NCI-H446 (cell line): ENCODE results near the gene TCF4.

ENCODE experiments used
- DNase-seq, 2 experiments: peaks; one replicate each; lab custom pipeline; 2025; lab: John Stamatoyannopoulos, UW

The TCF4 gene

DNA sequence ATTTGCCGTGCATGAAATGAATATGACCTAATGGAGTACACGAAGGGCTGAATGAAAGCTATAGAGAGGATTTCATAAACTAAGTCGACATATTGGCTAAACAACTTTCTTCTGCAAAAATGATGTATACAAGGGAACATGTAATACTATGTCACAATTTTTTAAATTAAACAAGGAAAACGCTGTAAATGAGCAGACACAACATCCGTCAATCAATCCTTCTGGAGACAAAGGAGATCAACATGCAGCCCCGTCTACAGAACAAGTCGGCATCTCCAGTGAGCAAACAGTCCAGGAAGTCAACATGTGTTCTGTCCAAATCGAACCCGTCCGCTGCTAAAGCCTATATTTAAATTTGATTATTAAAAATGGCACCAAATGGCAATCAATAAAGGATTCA is 180.8 kb downstream of the TCF4 start:
- peak; percentile 50 to 59 for DNase-seq

DNA sequence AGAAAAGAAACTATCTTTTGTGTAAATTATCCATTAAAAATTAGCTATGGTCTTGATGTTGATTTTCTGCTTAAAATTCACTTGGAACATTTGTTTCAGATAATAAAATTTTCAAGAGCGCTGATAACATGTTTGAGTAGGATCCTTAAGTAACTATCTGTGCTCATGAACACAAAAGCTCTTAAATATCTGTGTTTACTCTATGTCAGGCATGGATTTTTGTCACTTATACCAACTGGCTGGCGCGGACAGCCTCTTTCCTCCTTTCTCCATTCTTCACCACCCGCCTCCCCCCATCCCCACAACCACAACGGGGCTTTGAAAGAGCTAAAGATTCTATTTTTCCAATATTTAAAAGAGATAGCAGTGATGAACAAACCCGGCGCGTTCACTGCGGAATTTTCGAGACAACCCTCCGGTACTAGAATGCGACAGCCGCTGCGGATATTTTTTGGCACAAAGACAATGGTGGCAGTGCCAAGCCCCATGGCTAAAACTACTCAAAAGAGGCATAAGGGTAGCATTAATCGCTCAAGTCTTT is 181.5 kb downstream of the TCF4 start:
- DNase-seq = peak; percentile 86 to 88

DNA sequence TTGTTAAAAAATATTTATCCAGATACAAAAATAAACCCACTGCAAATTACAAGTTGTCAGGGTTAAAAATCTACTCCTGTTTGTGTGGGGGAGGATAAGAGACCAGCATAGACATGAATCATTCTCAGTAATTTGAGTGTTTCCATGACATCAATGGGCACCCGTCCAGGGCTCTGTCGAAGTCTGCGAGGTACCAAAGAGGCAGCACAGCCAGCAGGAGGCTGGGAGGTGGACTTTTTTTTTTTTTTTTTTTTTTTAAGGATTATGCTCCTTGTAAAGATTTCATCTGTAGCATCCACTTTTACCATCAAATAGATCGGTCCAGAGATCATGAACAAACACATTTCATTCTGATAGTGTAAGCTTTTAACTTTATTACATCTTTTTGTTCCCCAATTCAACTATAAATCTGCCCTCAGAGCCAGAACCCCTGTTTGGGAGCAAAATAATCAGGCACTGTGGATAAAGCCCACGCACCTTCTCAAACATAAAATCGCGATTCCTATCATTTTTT is 182.0 kb downstream of the TCF4 start:
- peak; percentile 89 to 94 for DNase-seq

DNA sequence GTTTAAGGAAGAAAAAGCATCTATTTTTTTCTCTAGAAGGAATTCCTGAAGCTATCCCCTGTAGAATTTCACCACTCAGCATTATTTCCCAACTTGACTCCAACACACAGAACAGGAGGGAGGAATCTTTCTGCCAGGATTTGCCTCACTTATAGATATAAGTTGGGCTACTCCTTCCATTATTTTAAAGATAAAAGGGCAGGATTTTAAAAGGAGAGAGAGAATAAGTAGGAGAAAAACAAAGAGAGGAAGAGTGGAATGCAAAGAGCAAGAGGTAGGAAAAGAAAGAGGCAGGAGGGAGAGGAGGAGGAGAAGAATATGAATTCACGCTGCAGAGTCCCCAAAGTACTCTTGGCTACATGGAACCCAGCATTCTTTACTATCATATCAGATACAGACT is 182.5 kb downstream of the TCF4 start:
- DNase-seq = no peak

DNA sequence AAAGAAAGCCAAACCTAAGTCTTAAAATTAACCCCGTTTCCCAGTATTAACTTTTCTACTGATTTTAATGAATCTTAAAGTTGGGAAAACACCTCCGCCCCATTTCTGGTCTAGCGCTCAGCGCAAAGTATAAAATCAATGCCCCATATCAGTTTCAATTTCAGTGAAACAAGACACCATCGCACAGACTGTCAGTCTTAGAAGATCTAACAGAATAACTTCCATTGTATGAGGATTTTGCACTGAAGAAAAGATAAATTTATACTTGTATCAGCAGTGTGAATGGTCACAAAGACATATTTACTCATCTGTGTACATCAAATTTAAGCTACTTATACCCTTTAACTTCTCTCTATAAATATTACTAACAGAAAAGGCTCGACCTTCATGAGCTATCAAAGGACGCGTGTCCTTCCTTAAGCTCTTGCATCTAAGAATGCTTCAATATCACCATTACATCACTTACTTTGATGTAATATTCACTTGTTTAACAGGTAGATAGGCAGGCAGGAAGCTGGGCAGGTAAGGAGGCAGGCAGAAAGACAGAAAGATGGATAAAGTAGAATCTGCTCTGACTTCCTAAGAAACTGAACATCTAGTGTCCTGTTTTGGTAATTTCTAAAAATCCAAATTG is 183.0 kb downstream of the TCF4 start:
- no peak for DNase-seq

DNA sequence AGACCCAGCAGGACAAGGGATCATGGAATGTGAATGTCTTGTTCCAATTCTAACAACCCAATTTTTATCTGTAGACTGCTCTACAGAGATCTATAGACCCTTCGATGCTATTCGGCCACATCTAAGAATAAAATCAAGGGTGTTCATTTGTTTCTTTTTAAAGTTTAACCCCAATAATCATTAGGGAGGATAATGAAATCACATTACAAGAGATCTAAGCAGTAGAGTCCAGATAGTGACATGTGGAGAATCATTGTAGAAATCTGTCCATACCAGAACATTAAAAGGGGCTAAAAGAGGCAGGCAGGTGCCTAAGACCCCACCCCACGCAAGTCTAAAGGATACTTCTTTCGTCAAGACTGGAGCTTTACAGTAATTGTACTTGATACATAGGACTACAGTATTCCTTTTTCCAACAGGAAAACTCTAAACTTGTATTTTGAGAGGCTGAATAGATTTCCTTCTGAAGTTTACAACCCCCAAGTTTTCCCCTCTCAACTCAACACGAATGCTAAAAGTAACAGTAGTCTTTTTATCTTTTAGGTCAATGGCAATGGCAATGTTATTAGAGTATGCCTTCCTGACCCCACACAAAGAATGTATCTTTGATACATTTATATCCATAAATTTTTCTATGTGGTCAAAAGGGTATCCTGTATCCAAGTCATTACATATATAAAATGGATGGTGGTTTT is 183.7 kb downstream of the TCF4 start:
- DNase-seq = no peak

DNA sequence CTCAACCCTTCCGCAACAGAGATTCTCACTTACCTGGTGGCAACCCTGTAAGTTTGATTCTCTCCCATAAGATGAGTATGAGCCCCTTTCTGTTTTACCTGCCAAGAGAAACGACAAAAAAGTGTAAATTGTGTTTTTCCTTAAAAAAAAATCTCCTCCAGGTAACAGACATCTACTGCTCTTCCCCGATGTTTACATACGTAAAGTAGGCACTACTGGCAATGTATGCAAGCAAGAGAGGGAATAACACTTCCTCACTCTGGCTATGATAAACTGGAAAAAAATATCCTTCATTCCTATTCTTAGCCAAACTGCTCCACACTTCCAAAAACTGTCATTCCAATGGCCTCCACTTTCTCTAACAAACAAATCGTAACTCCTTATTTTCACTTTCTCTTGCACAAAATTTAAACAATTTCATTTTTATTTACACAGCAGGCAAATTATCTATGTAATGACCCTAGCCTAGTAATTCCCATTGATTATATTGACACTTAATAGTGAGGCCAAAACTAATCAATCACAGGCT is 184.5 kb downstream of the TCF4 start:
- DNase-seq = no peak

DNA sequence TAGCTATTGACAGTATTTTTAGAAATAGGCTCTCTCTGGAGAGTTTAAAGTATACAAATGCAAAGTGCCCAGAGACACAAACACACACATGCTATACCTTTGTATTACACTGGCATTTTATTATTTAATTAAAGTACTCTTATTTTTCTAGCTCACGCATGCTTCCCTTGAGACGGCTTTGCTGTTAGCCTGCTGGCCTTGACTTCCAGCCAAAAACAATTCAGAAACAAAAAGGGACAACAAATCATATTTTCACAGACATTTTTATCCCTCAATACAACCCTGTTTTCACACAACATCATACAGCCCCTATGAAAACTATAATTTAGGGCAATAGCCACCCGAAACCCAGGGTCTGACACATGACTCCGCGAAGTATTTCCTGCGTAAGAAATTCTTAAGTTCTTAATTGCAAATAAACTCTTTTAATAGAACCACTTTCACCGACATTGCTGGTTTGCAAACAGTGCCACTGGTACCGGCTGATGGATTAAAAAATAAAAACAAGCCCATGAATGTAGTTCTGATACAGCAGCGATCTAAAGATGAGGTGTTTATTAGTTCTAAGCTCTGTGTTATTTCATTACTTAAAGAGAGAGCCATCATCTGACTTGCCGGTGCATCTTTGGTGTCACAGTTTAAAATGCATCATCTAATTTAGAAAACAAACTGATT is 185.1 kb downstream of the TCF4 start:
- DNase-seq = peak; percentile 24

DNA sequence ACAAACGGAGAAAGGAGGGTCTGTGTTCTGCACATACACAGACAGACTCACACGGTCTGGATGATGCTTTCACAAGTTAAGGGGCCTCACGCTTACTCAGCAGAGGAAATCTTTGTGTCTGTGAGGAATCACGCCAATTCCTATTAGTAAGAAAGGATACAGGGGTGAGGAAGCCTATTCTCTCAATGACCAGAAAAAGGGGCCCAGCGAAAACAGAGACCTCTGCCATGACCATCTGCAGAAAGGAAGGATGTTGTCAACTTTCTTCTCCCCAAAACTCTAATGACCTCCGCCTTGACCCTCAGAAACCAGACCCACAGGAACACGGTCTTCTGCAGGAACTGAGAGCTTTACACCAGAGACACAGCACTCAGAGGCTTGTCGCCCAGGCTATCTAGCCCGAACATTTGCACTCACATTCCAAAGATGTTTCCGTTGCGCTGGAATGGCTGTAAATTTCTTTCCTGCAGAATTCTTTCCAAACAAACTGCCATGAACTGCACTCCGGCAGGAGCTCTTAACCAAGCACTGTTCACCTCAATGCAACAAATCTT is 186.3 kb downstream of the TCF4 start:
- no peak for DNase-seq

DNA sequence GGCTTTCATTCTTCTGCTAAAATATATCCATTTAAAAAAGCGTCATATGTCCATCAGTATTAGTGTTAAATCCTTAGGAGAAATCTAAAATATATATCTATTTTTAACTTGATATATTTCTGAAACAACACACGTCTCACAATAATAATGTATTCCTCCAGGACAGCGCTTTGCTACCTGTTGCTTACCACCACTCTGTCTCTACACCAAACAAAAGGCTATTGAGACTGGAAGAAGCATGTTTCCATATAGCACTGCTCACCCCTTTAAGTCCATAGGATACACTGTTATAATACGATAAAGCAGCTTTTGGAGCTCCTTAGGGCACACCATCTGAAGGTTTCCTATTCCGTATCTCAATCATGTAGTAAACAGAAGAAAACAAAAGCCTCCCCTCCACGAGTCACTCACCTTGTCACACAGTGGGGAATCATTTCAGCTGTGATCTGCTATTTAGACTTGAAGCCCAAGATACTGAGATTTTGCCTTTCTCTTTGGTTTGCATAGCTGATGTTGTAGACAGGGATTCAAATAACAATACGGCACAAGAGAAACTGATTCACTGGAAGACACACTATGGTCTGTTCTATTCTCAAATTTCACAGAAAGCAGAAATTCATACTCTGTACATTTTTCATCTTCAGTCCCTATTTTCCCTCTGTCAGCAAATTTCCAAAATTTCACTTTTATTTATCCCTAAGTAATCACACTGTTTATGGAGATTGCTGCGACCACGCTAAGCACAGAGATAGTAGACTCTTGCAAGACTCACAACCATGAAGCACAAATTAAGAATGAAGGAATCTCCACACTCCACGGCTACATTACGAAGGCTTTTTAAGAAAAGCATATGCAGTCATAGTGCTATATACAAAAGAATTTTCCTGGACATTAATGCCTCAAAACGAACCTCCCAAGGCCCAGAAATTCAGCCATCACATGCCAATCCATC is 187.1 kb downstream of the TCF4 start:
- DNase-seq = no peak

DNA sequence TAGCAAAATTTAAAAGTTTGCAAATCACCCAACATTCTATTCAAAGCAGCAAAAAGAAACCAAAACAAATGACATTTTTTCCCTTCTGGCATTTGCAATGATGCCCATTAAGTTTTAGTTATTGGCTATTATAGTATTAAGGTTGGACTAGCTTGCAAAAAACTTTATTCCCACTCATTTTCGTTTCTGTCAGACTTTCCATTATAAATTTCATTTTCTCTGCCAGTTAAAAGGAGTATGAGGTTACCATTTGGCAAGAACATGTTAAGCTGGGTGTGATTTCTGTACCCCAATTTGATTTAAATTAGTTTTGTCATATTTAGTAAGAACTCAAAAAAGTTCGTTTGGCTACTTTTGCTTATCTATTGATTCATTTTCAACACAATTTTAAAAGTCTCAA is 187.9 kb downstream of the TCF4 start:
- no peak for DNase-seq

DNA sequence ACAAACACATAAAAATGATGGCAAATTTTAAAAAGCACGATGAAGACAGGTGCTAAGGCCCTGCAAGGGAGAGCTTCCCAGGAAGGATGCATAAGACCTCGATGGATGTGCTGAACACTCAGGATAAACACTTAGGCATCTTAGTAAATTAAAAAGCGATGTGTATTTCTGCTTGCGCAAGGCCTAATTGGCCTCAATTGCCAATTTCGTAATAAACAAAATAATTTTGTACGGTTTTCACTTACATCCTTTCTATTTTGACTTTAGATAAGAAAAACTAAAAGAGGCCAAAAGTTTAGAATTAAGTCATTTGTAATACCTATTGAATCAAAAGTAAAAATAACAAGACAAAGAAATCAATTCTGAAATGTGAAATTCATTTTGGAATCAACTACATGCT is 189.1 kb downstream of the TCF4 start:
- no peak for DNase-seq

DNA sequence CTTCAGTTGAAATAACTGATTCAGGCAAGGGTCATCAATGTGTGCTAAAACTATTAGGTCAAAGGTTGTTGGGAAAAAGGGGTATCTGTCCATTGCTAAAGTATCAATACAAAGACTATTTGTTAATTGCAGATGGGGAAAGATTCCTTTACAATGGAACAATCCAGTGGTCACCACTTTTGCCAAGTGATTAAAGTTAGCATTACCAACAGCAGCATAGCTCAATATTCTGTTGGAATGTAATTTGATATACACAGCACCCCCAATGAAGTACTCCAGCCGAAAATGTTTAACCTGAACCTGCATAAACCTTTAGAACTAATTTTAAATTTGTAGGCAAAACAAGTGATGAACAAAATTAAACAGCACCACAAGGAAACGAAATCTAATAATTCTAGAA is 191.0 kb downstream of the TCF4 start:
- DNase-seq = no peak

DNA sequence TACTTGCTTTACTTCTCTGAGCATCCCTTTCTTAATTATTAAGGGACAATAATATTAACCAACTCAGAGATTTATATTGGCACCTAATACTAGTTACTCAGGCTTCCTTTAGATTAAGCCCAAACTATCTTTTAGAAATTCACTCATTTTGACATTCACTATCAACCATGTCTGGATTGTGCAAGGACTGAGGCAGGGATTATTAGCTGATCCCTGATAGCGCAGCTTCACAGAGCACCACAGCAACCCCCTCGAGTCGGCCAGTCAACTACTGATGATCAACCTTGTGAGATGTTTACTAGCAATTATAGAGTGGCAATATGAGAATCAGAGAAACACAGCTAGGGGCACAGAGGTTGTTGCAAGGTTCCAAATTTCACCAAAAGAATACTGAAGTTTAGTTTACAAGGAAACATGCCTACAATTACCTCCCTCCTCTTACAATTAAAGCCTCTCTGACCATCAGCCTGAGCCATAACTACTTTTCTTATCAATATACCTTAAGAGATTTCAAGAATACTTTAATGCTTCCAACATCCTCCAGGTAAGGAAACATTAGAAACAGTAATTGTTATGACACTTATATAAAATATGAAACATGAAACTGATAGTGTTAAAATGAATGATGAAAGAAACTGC is 191.6 kb downstream of the TCF4 start:
- no peak for DNase-seq

DNA sequence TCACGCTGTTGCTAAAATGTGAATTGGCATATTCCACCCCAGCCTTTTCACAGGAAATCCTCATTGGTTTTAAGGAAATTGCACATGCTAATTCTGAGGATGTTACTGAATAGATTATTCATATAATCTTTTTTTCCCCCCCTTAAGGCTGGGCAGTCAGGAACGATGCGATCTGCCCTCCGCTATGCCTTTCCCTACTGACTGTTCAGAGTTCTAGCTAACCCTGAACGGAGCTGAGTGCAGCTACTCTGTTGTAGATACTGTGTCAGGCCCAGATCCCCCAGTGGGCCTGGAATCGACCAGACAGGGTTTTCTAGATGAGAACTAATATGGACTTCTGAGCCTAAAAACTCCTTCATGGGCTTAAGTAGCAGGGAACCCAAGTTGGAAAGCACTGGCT is 192.2 kb downstream of the TCF4 start:
- no peak for DNase-seq

DNA sequence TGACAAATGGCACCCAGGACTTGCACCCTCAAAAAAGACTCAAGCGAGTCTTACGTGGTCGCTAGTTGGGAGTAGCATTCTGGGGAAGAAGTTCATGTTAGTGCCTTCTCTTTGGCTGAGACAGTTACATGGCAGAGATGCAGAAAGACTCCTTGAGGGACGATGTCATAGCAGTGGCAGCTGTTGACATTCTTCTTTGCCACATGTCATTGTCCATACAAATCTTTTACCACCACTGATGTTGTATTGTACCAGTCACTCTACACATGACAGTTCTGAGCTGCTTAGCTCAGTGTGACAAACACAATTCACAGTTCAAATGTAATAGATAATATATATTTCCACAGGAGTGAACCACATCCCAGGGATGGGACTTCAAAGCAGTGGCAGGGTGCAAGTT is 197.1 kb downstream of the TCF4 start:
- DNase-seq = no peak

DNA sequence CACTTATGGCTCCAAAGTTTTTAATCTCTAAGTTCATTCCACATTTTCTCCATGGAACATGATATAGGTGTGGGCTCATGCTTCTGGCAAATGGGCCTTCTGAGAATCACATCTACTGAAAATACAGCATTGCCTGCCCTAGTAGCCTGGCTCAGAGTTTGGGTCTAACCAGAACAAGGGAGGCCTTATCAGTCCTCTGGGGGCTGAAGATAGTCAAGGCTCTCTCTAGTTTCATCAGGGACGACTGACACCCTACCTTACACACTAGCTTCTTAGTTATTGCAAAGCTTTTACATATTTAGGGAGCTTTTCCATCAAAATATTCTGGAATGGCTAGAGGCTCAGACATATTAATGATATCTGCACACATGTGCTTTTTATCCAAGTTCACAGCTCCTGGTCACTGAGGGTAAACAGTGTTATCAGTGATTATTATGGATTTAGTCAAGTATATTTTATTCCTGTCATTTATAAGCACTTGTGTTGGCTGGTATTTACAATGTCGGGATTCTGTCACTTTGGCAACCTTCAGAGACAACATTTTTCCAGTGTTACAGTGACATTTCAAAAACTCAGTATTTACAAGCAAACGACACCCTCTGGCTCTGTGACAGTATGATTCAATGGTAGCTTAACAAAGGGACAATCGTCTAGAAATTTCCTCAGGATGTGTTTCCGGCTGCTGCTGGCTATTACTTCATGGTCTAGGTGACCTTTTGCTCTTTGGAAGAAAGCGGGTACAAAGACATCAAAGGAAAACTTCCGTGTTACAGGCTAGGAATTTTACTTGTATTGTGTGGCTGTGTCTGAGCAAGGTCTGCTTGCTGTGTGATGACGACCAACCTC is 200.6 kb downstream of the TCF4 start:
- DNase-seq = no peak

DNA sequence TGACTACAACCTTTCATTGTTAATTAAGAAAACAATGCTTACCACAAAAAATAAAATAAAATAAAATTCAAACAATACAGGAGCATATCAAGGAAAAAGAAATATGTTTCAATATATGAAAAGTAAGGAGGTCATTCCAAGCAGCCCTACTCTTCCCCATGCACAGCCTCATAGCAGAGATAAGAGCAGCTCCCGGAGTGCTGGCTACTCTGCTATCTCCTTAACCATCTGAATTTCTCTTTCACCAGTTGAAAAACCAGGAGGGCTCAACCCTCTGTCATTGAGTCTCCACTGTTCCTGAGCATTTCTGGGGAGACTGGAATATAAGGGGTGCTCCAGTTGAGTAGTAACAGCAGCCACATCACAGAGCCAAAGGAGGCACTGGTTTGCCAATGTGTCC is 201.4 kb downstream of the TCF4 start:
- DNase-seq = no peak

DNA sequence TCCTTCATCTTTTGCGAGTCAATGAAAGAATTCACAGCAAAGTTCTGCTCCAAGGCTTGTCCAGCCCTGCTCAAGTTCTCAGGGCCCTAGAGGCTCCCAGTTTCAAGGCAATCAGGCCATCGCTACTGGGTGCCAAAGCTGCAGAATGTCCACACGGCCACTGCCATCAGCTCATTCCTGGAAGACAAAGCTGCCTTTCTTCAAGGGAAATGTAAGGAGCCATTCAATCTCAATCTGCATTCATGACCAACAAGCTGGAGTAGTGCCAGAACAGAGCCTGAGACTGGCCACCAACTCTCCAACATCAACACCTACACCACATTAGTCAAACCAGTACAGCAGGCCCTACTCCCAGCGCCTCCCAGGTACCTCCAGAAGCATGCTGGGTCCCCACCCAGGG is 202.2 kb downstream of the TCF4 start:
- no peak for DNase-seq
